GM18517 (cell line): ENCODE measurements around the gene UPK3A.
"Not testable (repeated sequence)": the region's sequence is repeated elsewhere in the genome, so short reads cannot be mapped to it uniquely, and the experiment has no call there.

ENCODE experiments used
- ATAC-seq: cut with Tn5 transposase; IDR thresholded peaks from one replicate; pipeline ENCODE4 v1.9.1; 2021; ENCODE audit warnings: mild to moderate bottlenecking, moderate library complexity; ENCODE audit not compliant: unreplicated experiment

The UPK3A gene

DNA sequence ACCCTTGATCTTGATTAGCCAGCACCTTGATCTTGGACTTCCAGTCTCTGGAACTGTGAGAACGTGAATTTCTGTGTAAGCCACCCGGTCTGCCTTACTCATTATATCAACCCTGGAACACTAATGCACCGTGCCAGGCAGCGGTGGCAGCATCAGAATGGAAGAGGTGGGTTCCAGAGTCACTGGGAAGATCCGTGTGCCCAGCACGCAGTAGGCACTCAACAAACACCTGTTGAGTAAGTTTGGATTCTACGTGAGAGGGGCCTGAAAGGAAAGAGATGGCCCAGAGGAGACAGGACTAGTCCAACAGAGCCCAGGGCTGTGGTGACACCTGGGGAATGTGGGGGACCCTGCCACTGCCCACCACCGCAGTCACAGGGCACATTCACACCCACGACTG, 6.6 kb upstream of the UPK3A start:
- no peak for ATAC-seq

DNA sequence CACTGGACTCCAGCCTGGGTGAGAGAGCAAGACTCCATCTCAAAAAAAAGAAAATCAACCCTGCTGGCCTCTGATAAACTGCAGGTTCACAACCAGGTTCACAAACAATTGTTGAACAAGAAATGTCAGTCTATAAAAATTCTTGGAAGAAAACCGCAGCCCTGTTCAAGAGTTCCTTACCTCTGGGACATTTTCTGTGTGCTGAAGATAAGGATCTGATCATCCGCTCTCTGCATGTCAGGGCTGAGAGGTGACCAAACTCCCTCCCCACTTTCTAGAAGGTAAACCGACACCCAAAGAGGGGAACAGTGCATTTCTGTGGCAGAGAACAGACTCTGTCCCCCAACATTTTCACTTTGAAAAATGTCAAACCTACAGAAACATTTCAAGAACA, 4.2 kb upstream of the UPK3A start:
- no peak for ATAC-seq

GRCh38 chr22:45281010-45281409, 3.7 kb upstream of the UPK3A start:
- no peak for ATAC-seq

DNA sequence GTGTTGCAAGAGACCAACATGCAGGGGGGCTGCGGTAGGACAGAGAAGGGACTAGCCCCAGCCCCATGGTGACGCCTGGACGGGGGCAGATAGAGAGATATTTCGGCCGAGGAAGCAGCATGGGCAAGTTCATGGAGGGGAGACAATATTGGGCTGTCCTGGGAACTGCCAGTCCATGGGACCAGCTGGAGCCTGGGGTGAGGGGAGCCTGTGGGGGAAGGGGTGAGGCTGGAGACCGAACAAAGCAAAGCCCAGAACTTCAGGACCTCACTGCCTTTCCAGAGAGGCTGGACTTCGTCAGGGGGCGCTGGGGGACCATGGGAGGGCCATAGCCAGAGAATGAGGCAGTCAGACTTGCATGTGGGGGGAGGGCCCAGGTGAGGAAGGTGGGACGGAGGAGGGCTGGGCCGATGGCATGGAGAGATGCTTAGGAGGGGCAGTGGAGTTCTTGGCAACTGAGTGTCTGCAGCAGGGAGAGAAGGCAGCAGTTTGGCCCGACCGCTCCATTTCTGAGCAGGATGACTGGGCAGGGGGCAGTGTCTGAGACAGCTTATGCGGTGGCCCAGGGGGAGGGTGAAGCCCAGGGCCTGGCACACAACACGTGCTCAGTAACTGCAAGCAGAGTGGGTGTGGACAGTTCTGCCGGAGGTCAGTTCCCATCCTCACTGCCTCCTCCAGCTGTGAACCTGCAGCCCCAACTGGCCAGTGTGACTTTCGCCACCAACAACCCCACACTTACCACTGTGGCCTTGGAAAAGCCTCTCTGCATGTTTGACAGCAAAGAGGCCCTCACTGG, 712 bp downstream of the UPK3A start:
- ATAC-seq, result no peak

DNA sequence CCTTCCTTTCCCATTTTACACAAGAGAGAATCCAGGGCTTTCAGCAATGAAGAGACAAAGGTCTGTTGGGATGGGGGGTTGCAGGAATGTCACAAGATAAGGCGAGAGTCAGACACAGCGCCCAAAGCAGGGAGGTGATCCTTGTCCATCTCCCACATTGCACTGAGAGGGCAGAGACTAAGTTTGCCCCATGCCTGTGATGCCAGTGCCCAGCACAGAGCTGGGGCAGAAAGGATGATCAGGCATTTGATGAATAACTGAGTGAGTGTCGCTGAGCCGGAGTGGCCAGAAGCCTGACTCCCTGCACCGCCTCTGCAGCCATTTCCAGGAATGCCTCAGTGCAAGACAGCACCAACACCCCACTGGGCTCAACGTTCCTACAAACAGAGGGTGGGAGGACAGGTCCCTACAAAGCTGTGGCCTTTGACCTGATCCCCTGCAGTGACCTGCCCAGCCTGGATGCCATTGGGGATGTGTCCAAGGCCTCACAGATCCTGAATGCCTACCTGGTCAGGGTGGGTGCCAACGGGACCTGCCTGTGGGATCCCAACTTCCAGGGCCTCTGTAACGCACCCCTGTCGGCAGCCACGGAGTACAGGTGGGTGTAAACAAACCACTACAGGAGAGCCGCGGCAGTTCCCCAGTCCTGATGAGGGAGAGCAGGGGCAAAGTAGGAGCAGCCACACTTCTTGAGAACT, 2.3 kb downstream of the UPK3A start:
- ATAC-seq, result no peak

- no peak for ATAC-seq
These were observed 5.7 kb downstream of the UPK3A start for GRCh38 chr22:45290410-45290936.

DNA sequence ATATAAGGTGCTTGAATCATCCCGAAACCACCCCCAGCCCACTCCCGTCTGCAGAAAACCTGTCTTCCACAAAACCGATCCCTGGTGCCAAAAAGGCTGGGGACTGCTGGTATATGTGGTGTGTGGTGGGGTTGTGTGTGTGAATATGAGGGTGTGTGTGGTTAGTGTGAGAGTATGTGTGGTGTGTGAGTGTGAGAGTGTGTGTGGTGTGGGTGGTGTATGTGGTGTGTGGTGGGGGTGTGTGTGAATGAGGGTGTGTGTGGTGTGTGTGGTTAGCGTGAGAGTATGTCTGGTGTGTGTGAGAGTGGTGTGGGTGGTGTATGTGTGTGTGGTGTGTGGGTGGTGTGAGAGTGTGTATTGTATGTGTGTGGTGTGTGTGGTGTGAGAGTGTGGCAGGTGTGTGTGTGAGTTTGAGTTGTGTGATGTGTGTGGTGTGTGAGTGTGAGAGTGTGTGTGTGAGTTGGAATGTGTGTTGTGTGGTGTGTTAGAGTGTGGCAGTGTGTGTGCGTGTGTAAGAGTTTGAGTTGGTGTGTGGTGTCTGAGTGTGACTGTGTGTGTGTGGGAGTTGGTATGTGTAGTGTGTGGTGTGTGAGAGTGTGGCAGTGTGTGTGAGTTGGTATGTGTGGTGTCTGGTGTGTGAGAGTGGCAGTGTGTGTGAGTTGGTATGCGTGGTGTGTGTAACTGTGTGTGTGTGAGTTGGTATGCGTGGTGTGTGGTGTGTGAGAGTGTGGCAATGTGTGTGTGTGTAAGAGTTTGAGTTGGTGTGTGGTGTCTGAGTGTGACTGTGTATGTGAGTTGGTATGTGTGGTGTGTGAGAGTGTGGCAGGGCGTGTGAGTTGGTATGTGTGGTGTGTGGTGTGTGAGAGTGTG, 6.5 kb downstream of the UPK3A start:
- no peak for ATAC-seq

GRCh38 chr22:45291931-45292290, 7.2 kb downstream of the UPK3A start:
- ATAC-seq, result no peak

DNA sequence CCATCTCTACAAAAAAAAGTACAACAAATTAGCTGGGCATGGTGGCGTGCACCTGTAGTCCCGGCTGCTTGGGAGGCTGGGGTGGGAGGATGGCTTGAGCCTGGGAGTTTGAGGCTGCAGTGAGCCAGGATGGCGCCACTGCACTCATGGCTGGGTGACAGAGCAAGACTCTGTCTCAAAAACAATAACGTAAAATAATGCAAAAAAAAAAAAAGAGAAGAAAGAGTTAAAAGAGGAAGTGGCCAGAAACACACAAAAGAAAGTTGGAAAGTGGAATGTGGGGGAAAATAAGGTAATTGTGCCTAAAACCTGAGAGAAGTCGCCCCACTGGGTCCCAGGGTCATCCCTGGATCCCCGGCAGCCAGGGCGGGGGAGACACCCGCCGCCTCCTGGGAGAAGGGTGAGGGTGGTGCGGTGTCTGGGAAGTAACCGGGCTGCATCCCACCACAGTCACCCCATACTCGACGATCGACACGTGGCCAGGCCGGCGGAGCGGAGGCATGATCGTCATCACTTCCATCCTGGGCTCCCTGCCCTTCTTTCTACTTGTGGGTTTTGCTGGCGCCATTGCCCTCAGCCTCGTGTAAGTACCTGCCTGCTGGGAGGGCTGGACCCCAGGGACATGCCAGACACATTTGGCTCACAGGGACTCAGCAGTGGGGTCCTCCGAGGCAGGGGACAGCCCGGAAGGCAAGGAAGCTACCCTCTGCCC, 8.1 kb downstream of the UPK3A start:
- ATAC-seq, result no peak

DNA sequence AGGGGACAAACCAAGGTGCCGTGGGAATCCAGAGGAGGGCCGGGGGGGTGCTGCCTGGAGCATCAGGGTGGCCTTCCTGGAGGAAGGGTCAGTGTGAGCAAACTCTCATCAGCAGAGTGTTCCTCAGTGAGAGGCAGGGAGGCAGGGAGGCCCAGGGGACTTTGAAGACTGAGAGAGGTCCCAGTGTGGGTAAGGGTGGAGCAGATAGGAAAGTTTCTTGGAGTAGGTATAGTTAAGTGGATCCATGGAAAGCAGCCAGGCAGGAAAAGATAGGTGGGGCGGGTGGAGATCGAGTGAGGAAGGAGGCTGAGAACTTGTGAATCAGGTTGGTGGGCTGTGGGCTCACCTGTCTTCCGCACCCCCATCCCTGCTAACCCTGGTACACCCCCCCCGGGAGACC, 9.3 kb downstream of the UPK3A start:
- no peak for ATAC-seq

DNA sequence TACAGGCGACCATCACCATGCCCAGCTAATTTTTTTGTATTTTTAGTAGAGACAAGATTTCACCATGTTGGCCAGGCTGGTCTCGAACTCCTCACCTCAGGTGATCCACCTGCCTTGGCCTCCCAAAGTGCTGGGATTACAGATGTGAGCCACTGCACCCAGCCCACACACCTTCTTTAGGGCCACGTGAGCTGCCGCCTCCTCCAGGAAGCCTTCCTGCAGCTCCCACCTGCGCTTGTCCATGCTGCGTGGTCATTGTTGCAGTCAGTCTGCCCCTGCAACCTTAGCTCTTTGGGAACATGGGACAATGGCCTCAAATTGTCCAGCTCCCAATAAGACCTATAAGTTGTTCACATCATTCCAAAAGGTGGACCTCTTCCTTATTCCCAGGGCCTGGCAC, 10.3 kb downstream of the UPK3A start:
- not testable (repeated sequence) for ATAC-seq

DNA sequence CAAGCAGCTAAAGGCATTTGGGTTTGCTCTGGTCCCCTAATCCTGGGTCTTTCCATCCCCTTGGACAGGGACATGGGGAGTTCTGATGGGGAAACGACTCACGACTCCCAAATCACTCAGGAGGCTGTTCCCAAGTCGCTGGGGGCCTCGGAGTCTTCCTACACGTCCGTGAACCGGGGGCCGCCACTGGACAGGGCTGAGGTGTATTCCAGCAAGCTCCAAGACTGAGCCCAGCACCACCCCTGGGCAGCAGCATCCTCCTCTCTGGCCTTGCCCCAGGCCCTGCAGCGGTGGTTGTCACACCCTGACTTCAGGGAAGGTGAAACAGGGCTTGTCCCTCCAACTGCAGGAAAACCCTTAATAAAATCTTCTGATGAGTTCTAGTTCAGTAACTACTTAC, 10.7 kb downstream of the UPK3A start:
- ATAC-seq, result no peak

- ATAC-seq, result no peak
These were observed 12.0 kb downstream of the UPK3A start for GRCh38 chr22:45296628-45297297.

DNA sequence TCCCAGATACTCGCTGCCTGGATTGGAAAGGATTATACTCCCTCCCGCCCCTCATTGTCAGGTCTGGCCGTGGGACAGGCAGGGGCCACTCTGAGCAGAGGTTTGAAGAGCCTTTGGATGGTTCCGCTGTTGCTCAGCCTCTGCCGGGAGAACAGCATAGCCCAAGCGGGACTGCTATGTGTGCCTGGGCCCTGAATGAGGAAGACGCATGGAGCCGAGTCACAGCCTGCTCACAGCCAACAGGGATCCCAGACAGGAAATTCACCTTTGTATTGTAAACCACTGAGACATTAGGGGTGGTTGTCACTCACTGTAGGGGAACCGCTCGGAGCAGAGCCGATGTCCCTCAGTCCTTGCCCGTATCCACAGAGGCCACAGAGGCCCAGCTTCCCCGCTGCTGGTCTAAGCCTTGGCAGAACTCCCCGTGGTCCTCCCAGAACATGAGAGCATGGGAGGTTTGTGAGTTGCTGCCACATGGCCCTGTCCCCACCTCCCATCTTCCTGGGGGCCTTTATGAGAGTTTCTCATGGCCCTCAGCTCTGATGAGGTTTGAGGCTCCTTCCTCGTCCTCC, 14.3 kb downstream of the UPK3A start:
- ATAC-seq, result no peak

GRCh38 chr22:45302751-45303150, 18.0 kb downstream of the UPK3A start:
- no peak for ATAC-seq

GRCh38 chr22:45303181-45303580, 18.4 kb downstream of the UPK3A start:
- no peak for ATAC-seq

GRCh38 chr22:45304971-45305370, 20.2 kb downstream of the UPK3A start:
- no peak for ATAC-seq

DNA sequence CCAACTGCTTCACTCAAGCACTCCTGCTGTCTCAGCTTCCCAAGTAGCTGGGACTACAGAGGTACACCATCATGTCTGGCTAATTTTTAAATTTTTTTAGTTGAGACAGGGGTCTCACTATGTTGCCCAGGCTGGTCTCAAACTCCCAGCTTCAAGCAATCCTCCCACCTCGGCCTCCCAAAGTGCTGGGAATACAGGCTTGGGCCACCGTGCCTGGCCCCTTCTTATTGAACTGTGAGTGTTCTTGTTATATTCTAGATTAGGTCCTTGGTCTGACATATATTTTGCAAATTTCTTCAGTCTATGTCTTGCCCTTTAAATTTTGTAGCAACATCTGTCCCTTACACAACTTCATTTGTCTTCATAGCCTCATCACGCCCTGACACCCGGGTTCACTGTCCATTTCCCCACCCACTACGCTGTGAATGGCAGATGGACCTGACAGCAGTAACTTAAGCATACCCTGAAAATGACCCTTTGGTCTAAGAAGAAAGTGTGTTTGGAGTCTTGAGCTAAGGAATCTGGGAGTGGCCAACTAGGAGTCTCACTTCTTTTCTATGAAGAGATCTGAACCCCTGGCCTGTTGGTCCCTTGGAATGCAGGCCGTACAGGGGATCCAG, 20.8 kb downstream of the UPK3A start:
- ATAC-seq, result no peak

DNA sequence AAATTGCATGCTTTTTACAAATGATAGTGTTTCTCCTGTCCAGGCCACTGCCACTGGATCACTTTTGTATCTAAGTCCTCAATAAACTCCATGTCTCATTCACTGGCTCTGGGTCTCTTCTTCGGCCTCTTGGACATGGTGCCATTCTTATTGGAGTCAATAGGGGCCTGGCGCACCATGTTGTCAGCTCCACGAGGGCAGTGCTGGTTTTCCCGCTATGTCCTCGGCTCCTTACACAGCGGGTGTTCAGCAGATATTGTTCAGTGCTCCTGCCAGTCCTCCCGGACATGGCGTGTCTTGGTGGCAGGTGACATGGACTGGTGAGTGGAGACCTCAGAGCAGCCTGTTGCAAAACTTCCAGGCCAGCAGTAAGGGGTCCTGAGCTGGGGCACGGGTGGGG, 21.4 kb downstream of the UPK3A start:
- no peak for ATAC-seq
